Neural cell (in vitro differentiated cells): ENCODE results near the gene CHRDL2. TPM values are rescaled to one million over a fixed set of nuclear protein-coding genes. Genes with fewer than 3 reads are reported as not detected.
"Not testable (repeated sequence)": the region's sequence is repeated elsewhere in the genome, so short reads cannot be mapped to it uniquely, and the experiment has no call there.

ENCODE experiments used
- H2AFZ ChIP-seq: fragments of 200-600, 300-800 bp; sonication (generic), shearing (Covaris generic); 2 replicates; pipeline ENCODE4 v1.6.0; 2014; ENCODE audit warnings: low read depth, mild to moderate bottlenecking, antibody characterized with exemption, low read length, moderate library complexity
- H3F3A ChIP-seq: fragments of 200-600 bp; shearing (Covaris generic); 2 replicates; pipeline ENCODE4 v1.6.1; 2016; ENCODE audit warnings: mild to moderate bottlenecking, moderate library complexity, mixed read lengths, antibody characterized with exemption, low read length; ENCODE audit not compliant: insufficient read depth, poor library complexity, severe bottlenecking
- H3K27ac ChIP-seq: fragments of 200-600, 300-800 bp; sonication (generic), shearing (Covaris generic); 2 replicates; pipeline ENCODE4 v1.5.1; 2014; ENCODE audit warnings: mild to moderate bottlenecking, low read length, moderate library complexity
- H3K27me3 ChIP-seq: fragments of 300-800, 200-600 bp; sonication (generic), shearing (Covaris generic); 2 replicates; pipeline ENCODE4 v1.6.0; 2014; ENCODE audit warnings: mild to moderate bottlenecking, low read depth, low read length, moderate library complexity; ENCODE audit not compliant: insufficient read depth
- H3K36me3 ChIP-seq: fragments of 300-800, 200-600 bp; sonication (generic), shearing (Covaris generic); 2 replicates; pipeline ENCODE4 v1.5.1; 2014; ENCODE audit warnings: mild to moderate bottlenecking, antibody characterized with exemption, low read length, moderate library complexity; ENCODE audit not compliant: insufficient read depth
- H3K4me2 ChIP-seq: fragments of 300-800, 200-600 bp; sonication (generic), shearing (Covaris generic); 2 replicates; pipeline ENCODE4 v1.6.0; 2014; ENCODE audit warnings: mild to moderate bottlenecking, low read length
- H3K4me3 ChIP-seq: fragments of 300-800, 200-600 bp; sonication (generic), shearing (Covaris generic); 2 replicates; pipeline ENCODE4 v1.5.1; 2014; ENCODE audit warnings: mild to moderate bottlenecking, low read length, moderate library complexity
- H3K79me2 ChIP-seq: fragments of 200-600 bp; shearing (Covaris generic); replicated peaks from 2 replicates; pipeline ENCODE4 v1.6.0; 2014; ENCODE audit warnings: mild to moderate bottlenecking, low read length, moderate library complexity; ENCODE audit not compliant: insufficient read depth
- H3K9ac ChIP-seq: fragments of 300-800, 200-600 bp; sonication (generic), shearing (Covaris generic); 2 replicates; pipeline ENCODE4 v1.6.1; 2016; ENCODE audit warnings: mild to moderate bottlenecking, low read length, mixed read lengths
- H3K9me2 ChIP-seq: fragments of 200-600 bp; shearing (Covaris generic); 2 replicates; pipeline ENCODE4 v1.6.1; 2016; ENCODE audit warnings: mild to moderate bottlenecking, low read length, mixed read lengths; ENCODE audit not compliant: insufficient read depth
- H3K9me3 ChIP-seq: fragments of 200-600, 300-800 bp; sonication (generic), shearing (Covaris generic); 2 replicates; pipeline ENCODE4 v1.6.1; 2016; ENCODE audit warnings: mild to moderate bottlenecking, mixed run types, low read length, moderate library complexity, mixed read lengths
- H4K20me1 ChIP-seq: fragments of 200-600 bp; shearing (Covaris generic); 2 replicates; pipeline ENCODE4 v1.6.1; 2016; ENCODE audit warnings: mild to moderate bottlenecking, mixed run types; ENCODE audit not compliant: insufficient read depth
- CTCF ChIP-seq: fragments of 450-650 bp; IDR thresholded peaks from 2 replicates; pipeline ENCODE4 v1.5.1; 2014; ENCODE audit warnings: antibody characterized with exemption, mild to moderate bottlenecking, moderate library complexity; ENCODE audit not compliant: poor library complexity, severe bottlenecking
- EP300 ChIP-seq: fragments of 450-650 bp; conservative IDR thresholded peaks from 2 replicates; pipeline ENCODE4 v1.6.1; 2014; ENCODE audit warnings: antibody characterized with exemption, mild to moderate bottlenecking, moderate library complexity; ENCODE audit not compliant: poor library complexity, severe bottlenecking
- EZH2 ChIP-seq: fragments of 200-600, 300-800 bp; shearing (Covaris generic), sonication (generic); IDR thresholded peaks from 2 replicates; pipeline ENCODE4 v1.6.1; 2014; ENCODE audit warnings: antibody characterized with exemption, low read length, borderline replicate concordance, mild to moderate bottlenecking; ENCODE audit not compliant: insufficient read depth, poor library complexity, severe bottlenecking
- MXI1 ChIP-seq: fragments of 450-650 bp; conservative IDR thresholded peaks from 2 replicates; pipeline ENCODE4 v1.6.1; 2014; ENCODE audit warnings: antibody characterized with exemption, mild to moderate bottlenecking; ENCODE audit not compliant: poor library complexity, severe bottlenecking
- POLR2AphosphoS5 ChIP-seq: IDR thresholded peaks from 2 replicates; pipeline ENCODE4 v1.6.1; 2012
- RAD21 ChIP-seq: fragments of 450-650 bp; conservative IDR thresholded peaks from 2 replicates; pipeline ENCODE4 v1.6.1; 2014; ENCODE audit warnings: antibody characterized with exemption, mild to moderate bottlenecking, moderate library complexity
- REST ChIP-seq: IDR thresholded peaks from 2 replicates; pipeline ENCODE4 v1.6.1; 2012; ENCODE audit warnings: borderline replicate concordance
- SMC3 ChIP-seq: fragments of 450-650 bp; conservative IDR thresholded peaks from 2 replicates; pipeline ENCODE4 v1.6.1; 2014; ENCODE audit warnings: antibody characterized with exemption, mild to moderate bottlenecking, moderate library complexity; ENCODE audit not compliant: poor library complexity
- TAF1 ChIP-seq: IDR thresholded peaks from 2 replicates; pipeline ENCODE4 v1.6.1; 2012; ENCODE audit warnings: low read depth
- polyA plus RNA-seq: library from polyadenylated mRNA; depleted of rRNA; stranded (reverse); fragments of >200 nt; gene quantifications from 2 replicates; pipeline ENCODE4 v1.2.3, GENCODE V29; 2014

Gene CHRDL2
- polyA plus RNA-seq, 1 donor from 2014 or later, result not detected

- H3K4me3 ChIP-seq, result no peak overlapping the region
- H4K20me1 ChIP-seq, result no peaks in the 10 kb centered on the region
- H3K27ac ChIP-seq, result no peak overlapping the region
- no peaks in the 10 kb centered on the region for H3K27me3 ChIP-seq
- H3K9ac ChIP-seq, result no peak overlapping the region
- H3K9me2 ChIP-seq, result no peaks in the 10 kb centered on the region
- H2AFZ ChIP-seq, result no peak overlapping the region
- no peaks in the 10 kb centered on the region for H3K79me2 ChIP-seq
- no peaks in the 10 kb centered on the region for H3K36me3 ChIP-seq
- no peaks in the 10 kb centered on the region for H3K9me3 ChIP-seq
- no peak overlapping the region for H3K4me2 ChIP-seq
- H3F3A ChIP-seq, result no peaks in the 10 kb centered on the region
- TF ChIP-seq SMC3 (no peak), EZH2 (no peak), TAF1 (no peak), POLR2AphosphoS5 (no peak), RAD21 (no peak), EP300 (no peak), REST (no peak), CTCF (no peak), MXI1 (no peak)
Measured at GRCh38 chr11:74662487-74663103, 68.6 kb downstream of the CHRDL2 start.

- H4K20me1 ChIP-seq, H3K79me2 ChIP-seq, H3F3A ChIP-seq, H3K27ac ChIP-seq, H3K4me2 ChIP-seq, H3K4me3 ChIP-seq, H3K9ac ChIP-seq, H3K9me3 ChIP-seq, H3K9me2 ChIP-seq, H2AFZ ChIP-seq, H3K36me3 ChIP-seq, H3K27me3 ChIP-seq: not testable (repeated sequence)
Measured at GRCh38 chr11:74659124-74659523, 72.1 kb downstream of the CHRDL2 start.

GRCh38 chr11:74654976-74655375 is 76.2 kb downstream of the CHRDL2 start:
- Histone ChIP-seq H3K4me2 (no peak overlapping the region), H3K27ac (no peak overlapping the region), H3K9me2 (no peaks in the 10 kb centered on the region), H3F3A (no peaks in the 10 kb centered on the region), H3K9me3 (no peaks in the 10 kb centered on the region), H2AFZ (no peak overlapping the region), H3K27me3 (no peaks in the 10 kb centered on the region), H3K9ac (no peak overlapping the region), H3K4me3 (no peak overlapping the region), H3K79me2 (no peaks in the 10 kb centered on the region), H4K20me1 (no peaks in the 10 kb centered on the region), H3K36me3 (no peaks in the 10 kb centered on the region)
- TF ChIP-seq RAD21 (no peak), EP300 (no peak), EZH2 (no peak), SMC3 (no peak), MXI1 (no peak), POLR2AphosphoS5 (no peak), TAF1 (no peak), REST (no peak), CTCF (no peak)
